Activated CD4-positive, CD25-positive, alpha-beta regulatory T cell treated with anti-CD3 and anti-CD28 coated beads, Interleukin-2, amount 50 U/mL, for 24 hours (primary cell): Measurements from ENCODE around the gene MEA1.

Source experiments
- ATAC-seq, 2 donors: fragments of 150-1000 bp; cut with Tn5 transposase; one replicate each; pipeline ENCODE4 v1.10.0; 2021; ENCODE audit warnings: mild to moderate bottlenecking in 1 of 2, moderate library complexity in 1 of 2

The MEA1 gene

DNA sequence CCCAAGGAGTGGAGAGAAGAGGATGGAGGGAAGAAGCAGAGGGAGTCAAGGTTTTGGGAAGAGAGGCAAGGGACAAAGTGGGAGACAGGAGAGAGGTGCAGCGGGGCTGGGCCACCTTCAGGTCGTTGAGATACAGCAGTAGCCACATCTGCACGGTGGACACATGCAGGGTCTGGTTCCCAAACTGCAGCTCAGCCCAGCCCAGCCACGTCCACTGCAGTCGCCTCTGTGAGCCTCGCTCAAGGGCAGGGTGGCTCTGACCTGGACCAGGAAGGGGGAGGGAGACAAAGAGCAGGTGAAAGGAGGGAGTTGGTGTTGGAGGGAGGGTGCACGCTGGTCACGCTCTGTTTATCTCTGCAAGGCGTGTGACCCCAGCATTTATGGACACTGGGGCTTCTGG is 25.0 kb upstream of the MEA1 start:
- no peak for ATAC-seq

DNA sequence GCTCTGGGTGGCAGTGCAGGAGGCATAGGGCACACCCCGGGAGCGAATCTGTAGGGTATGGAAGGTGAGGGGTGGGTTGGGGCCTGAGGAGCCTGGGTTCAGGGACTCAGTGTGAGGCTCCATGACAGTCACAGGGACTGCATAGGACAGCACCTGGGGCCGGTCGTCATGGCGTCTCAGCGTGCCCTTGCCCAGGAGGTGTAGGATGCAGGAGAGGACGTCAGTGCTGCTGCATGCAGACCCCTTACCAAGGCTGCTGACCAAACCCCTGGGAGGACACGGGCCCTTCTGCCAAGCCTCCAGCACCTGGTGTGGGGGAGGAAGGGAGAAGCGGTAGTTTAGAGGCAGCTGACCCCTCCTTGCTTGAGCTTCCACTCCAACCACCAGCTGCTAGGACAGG is 24.0 kb upstream of the MEA1 start:
- ATAC-seq = no peak

DNA sequence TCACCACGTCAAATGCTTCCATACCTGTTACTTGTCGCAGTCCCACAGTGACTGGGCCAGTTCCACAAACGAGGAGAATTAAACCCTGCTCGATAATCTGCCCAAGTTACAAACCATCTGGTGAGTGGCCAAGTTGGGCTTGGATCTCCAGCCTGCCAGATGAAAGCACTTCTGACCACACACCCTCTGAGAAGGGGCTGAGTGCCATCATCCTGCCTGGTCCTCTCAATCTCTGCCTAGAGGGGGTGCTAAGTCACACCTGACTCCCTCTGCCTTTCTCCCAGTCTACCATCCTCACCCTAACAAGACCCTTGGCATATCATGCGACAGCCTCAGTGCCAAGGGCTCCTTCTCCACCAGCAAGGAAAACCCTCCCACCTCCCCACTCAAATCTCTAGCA is 23.5 kb upstream of the MEA1 start:
- no peak for ATAC-seq

DNA sequence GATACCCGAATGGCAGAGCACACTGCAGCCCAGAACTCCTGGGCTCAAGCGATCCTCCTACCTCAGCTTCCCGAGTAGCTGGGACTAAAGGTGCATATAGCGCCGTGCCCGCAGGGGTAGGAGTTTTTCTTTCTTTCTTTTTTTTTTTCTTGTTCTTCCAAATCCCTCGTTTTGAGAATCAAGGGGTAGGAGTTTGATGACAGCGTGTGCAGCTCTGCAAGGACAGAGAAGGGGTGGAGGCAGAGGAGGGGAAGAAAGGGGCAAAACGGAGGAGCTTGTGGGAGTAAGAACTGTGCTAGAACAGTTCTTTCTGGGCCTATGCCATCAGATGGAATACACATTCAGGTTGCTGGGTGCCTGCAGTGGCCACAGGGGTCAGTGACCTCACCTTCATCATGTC is 23.0 kb upstream of the MEA1 start:
- no peak for ATAC-seq

DNA sequence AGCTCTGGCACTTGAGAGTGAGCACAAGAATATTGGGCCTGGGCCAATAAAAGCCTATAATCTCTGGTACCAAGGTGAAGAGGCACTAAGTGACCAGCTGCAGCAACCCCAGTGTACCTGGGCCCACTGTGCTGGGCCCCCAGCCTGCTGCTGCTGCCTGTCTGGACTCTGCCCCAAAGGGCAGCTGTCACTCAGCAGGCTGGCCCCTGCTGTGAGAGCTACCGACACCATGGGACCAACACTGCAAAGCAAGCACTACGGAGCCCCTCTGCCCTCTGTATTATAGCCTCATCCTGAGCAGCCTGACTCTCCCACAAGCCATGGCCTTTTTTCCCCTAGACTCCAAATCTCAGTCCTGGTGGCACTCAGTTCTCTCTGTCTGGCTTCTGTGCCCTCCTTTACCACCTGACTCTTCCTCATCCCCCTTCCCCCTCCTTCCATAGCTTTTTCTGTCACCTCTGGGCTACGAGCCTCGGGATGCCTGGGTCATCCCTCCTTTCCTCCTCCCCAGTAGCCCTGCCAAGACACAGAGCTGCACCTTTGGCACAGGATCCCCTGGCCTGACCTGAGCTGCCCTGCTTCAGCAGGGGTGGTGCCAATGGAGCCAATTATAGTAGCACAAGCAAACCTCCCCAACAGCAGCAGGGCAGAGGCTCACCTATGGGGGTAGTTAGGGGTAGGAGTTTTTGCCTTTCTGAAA is 21.9 kb upstream of the MEA1 start:
- ATAC-seq = no peak

DNA sequence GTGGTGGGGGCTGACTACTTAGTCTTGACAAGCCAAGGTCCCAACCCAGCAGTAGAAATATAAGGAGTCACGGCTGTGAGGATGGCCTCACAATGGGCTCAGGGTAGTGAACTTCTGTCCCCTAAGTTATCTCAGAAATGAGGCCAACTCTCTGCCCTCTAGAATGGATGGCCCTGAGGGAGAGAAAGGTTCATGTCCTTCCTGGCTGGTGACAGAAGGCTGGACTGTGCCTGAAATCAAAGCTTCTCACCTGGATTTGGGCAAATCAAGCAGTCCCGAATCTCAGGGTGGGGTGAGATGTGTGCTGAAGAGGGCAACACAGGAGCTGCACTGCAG is 20.4 kb upstream of the MEA1 start:
- no peak for ATAC-seq

DNA sequence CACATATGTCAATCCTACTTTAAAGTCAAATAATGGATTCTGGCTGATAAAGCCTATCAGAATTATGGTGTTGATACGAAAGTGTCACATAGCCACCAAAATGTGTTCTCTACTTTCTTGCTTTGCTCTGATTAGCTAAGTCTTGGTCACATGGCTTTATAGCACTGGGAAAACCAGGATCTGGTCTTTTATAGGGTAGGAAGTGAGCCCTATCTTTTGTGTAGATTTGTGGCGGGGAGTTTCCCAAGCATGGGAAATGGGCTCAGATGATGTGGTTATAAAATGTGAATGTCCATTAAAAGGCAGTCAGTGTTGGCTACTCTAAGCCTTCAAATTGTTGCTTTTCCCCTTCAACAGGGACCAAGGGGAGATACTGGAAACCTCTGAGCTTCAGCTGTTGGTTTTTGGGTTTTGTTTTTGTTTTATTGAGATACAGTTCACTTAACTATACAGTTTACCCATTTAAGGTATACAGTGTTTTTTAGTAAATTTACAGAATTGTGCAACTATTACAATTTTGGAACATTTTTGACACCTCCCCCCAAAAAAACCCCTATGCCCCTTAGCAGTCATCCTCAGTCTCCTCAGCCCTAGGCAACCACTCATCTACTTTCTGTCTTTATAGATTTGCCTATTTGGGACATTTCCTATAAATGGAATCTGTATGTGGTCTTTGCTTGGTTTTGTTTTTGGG is 19.9 kb upstream of the MEA1 start:
- no peak for ATAC-seq

DNA sequence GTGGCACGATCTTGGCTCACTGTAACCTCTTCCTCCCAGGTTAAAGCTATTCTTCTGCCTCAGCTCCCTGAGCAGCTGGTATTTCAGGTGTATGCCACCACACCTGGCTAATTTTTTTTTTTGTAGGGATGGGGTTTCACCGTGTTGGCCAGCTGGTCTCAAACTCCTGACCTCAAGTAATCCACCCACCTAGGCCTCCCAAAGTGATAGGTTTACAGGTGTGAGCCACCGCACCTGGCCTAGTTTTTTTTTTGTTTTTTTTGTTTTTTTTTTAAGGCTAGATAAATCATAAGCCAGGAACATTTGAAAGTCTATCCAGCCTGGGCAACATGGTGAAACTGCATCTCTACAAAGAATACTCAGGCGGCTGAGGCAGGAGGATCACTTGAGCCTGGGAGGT is 18.6 kb upstream of the MEA1 start:
- no peak for ATAC-seq

DNA sequence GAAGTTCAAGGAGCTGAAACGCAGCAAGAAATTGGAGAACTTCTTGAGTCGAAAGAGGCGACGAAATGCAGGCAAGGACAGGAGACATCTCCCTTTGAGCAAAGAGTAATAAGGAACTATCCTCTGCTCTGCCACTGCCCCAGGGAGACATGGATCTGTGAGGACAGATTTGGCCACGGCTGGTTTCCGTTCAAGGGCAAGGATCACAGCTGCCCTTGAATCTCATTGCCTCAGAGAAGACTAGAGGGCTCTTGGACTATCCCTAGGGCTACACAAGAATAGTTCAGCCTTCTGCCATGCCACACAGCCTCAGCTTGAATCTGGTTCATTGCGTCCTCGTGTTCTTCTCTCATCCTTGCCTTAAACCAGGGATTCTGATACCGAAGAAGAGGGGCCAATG is 15.4 kb upstream of the MEA1 start:
- no peak for ATAC-seq

DNA sequence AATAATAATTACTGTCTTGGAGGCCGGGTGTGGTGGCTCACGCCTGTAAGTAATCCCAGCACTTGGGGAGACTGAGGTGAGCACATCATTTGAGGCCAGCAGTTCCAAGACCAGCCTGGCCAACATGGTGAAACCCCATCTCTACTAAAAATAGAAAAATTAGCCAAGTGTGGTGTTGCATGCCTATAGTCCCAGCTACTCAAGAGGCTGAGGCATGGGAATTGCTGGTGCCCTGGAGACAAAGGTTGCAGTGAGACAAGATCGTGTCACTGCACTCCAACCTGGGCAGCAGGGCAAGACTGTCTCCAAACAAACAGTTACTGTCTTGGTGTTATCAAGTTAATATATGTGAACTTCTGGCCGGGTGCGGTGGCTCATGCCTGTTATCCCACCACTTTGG is 12.6 kb upstream of the MEA1 start:
- ATAC-seq = no peak

DNA sequence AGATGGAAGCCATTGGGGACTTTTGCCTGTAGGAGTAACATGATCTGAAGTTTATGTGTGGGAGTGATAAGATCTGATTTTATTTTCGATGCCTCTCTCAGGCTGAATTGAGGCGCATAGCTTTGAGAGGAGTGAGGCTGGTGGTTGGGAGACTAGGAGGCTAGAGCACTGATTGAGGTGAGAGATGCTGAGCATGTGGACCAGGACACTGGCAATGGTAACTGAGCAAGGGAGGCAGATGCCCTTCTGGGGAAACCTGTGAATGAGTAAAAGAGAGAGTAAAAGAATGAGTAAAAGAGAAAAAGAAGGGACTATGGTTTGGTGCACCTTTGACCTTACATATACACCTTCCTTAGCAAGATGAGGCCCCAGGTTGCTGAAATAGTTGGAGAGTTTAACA is 10.7 kb upstream of the MEA1 start:
- no peak for ATAC-seq

DNA sequence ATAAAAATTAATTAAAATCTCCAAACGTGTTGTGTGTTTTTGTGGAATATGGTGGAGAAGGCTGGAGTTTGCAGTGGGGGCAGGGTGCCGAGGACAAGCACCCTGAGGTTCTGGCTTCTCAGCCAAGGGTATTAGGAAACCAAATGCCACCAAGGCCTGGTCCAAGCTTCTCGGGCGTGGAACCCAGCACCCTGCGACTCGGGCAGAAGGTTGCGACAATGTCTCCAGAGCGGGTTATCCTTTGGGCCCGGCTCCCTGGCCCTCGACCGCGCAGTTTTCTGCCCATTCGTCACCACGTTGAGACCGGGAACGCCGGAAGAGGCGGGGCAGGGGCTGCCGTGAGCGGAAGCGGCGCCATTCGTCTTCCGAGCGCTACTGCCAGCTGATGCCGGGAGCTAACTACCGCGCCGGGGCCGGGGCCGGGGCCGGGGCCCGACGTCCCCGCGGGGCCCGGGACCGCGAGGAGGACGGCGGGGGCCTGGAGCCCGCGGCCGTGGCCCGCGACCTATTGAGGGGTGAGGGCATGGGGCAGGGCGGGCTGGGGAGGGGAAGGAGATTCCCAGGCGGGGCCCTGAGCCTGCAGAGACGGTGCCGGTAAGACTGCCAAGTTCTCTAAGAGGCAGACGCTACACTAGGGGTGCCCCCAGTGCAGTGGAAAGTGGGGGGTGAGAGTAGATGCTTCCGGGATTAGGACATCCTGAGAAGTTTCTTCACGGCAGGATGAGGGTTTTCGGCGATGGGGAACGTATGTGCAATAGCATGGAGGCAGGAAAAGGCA is 7.7 kb upstream of the MEA1 start, which contains the start of gene RRP36:
TSS of gene RRP36 (plus strand) at position 354 of the 778 bp plus-strand sequence. CDS start at position 386, 32 bp downstream.
- ATAC-seq = peak; percentile 93 to 94

DNA sequence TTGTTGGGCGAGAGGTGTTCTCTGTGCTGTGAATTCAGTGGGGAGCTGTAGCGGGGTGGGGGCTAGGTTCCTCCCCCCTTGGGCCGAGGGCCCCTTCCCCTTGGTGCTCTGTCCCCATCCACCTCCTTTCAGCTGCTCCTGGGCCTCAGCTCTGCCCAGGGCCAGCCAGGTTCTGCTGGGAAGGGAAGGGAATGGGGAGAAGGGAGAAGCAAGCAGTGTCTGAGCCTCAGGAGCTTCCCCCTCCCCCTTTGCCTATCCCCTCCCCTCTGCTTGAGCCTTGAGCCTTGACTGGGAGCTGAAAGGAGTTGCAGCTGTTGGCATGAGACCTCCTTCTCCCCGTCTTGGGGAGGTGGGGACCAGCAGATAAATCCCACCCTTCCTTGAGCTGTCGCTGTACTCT is 7.1 kb upstream of the MEA1 start:
- ATAC-seq = no peak

DNA sequence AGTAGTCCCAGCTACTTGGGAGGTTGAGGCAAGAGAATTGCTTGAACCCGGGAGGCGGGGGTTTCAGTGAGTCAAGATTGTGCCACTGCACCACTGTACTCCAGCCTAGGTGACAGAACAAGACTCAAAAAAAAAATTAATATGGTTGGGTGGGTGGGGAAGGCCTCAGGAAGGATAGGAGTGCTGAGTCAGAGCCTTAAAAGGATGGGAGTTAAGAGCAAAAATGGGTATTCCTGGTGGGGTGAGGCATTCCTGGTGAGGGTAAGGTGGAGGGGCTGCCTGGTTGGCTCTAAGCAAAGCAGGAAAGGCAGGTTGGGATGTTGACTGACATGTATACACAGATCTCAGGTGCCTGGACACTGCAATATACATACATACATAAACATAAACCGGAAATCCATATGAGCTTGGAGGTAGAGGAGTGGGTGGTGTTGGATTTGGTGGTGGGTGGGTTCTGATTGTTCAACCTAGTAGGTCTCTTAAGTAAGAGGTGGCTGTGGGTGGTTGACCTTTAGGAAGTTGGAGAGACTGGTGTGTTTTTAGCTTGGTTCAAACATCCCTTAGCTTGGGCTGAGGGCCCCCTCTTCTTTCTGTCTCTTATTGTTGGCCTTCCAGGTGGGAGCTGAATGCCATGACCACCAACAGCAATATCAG is 6.4 kb upstream of the MEA1 start:
- no peak for ATAC-seq

DNA sequence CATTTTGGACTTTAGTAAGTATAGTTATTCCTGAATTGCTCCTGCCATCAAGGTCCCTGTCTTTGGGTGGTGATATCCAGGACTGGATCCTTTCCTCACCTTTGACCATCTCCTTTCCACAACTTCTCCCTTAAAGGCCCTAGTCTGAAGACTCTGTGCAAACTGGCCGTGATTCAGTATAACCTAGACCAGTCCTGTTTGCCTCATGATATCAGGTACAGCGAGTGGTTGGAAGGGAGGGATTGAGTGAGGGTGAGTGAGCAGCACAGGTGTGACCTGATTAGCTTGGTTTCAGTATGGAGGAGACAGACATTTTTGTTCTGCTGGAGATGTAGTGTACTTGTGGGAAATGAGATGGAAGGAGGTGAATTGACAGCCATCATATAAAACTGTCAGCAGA is 5.4 kb upstream of the MEA1 start:
- ATAC-seq = no peak

DNA sequence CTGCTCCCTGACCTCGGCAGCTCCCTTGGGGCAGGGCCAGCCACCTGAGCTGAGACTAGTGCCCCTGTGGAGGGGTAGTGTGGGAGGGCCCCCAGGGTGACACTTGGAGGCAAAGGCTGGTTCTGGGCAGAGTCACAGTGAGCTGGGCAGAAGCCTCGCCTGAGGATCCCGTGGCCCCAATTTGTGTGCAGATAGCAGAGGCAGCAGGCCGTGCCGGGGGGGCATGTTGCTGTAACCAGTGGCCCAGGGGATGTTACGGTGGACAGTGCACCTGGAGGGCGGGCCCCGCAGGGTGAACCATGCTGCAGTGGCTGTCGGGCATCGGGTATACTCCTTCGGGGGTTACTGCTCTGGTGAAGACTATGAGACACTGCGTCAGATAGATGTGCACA is 3.2 kb upstream of the MEA1 start:
- ATAC-seq = no peak

DNA sequence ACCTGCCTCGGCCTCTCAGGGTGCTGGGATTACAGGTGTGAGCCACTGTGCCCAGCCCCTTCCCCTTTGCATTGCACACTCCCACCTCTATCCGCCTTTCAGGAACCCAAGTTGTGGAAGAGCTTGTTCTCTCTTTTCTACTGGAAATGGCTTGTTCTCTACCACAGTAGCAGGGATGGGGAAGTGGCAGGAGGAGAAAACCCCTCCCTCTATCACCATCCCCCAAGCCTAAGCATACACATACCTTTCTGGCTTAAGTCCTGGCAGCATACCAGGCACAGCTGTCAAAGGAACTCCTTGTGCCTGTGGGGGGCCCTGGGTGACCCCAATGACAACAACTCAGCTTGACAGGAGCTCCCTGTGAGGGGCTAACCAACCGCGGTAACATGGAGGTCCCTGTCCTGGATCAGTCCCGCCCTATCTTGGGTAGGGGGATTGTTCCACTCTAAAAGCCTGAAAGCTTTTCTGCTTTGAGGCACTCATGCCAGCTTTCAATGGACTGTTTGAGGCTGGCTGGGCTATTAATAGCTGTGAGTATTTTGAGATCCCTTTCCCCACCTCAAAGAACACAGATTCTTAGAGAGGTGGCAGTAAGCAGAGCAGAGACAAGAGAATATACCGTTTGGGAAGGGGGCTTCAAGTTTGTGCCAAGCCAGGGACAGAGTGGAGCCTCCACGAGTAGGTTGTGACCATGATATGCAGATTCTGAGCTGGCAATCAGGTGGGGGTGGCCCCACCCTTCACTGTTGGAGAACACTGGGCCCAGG is 2.6 kb upstream of the MEA1 start:
- ATAC-seq = no peak

DNA sequence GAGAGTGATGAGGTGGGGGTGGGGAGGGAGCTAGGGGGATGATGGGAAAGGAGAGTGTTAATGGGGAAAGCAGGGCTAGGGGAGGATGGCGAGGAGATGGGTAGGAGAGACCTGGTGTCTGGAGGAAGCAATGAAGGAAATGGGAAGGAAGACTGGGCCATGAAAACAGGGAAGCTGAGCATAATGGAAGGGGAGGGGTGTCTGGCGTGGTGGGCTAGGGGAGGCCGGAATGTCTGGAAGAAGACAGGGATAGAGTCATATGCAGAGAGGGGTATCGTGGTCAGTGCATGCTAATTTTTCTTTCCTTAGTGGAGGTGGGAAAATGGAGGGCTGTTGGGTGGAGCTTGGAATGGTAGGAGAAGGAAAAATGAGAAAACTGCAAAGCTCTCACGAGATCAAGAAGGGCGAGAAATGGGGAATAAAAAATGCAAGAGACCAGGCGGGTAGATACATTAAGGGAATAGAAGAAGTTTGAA is 726 bp upstream of the MEA1 start:
- no peak for ATAC-seq

DNA sequence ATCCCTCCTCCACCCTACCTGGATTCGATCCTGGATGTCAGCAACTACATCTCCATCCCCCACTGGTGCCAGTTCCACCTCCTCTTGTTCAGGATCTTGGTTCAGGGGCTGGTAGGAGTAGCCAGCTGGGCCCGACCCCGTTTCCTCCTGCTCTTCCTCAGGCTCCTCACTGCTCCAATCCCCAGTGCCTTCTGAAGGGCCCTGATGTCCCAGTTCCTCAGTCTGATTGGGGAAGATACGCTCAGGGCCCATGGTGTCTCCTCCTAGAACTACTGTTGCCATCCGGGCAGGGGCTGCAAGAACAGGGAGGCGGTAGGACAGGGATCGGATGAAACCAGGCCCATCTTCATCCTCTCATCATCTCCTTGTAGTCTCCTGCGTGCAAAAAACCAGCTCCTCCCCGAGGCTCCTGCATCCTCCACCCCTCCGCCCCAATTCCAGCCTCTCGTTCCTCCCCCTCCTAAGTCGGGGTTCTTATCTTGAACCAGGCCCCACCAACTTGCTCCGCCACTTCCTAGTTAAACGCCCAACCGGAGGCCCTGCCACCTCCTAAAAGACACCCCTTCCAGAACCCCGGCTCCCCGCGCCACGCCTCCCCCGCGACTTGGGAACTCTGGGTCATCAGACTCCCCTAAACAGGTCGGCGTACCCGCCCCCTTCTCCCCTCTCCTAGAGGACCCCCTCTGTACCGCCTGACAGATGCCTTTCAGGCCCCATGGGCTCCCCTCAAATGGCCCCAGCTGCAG is 476 bp downstream of the MEA1 start:
- ATAC-seq = peak; percentile 5 to 10

DNA sequence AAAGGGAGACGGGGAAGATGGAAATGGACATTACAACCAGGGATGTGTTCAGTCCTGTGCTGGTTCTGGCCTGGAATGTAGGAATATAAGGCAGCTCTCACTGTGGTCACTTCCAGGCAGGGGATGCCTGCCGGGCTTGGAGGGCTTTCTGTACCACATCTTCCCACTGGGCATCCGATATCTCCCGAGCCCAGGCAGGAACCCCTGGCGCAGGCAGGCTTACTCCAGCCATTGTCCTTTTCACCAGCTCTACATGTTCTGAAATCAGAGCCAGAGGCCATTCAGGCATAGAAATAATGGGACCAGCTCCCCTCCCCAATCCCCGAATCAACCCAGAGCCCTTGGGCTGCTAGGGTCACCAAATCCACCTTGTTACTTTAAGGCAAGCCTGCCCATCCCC is 1.4 kb downstream of the MEA1 start:
- ATAC-seq = no peak

DNA sequence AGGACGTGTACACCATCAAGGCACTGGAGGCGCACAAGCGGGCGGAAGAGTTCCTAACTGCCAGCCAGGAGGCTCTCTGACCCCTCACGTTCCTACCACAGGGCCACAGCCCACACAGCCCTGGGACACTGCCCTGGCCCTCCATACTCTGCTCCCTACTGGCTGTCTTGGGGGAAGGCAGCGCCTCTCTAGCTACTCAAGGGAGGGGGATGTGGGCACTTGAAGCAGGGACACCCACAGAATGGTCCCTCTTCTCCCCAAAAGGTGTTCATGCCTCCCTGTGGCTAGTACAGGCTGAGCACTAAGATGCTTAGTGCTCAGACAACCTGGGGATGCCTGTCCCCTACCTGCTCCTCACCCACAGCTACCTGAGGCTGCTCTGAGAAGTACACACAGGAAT is 2.5 kb downstream of the MEA1 start:
- ATAC-seq = no peak

DNA sequence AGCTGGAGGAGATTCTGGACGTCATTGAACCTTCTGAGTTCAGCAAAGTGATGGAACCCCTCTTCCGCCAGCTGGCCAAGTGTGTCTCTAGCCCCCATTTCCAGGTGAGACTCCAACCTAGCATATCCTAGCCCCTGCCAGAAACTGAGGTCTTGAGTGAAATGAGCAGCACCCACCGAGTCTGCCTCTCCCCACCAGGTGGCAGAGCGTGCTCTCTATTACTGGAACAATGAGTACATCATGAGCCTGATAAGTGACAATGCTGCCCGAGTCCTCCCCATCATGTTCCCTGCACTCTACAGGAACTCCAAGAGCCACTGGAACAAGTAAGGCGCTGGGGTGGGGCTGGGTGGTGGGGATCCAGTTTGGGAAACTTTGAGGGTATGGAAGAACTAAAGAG is 4.6 kb downstream of the MEA1 start:
- no peak for ATAC-seq
